A549 (cell line): ENCODE measurements around the gene ZSCAN10. TPM values are rescaled to one million over a fixed set of nuclear protein-coding genes. Genes with fewer than 3 reads are reported as not detected.

ENCODE experiments used
- ATAC-seq, 2 experiments: fragments of 200-7000 bp in 1 of 2; fragments of >200 bp in 1 of 2; cut with Nextera tagmentation in 1 of 2; cut with Tn5 transposase in 1 of 2; 3 replicates each; pipeline versions ENCODE4 v1.8.0 to v1.9.1; 2018 to 2020; ENCODE audit warnings: mild to moderate bottlenecking in 1 of 2, moderate library complexity in 1 of 2
- CTCF ChIA-PET: fragments of 300-600 bp; sonication (Branson Sonifier 250); formaldehyde crosslinking; extraction: SDS; loops from one replicate; lab custom pipeline; 2021; ENCODE audit warnings: antibody characterized with exemption, inconsistent platforms; lab: Yijun Ruan, JAX
- POLR2A ChIA-PET: fragments of 350-600 bp; formaldehyde crosslinking; extraction: SDS; loops from one replicate; lab custom pipeline; 2021; ENCODE audit warnings: antibody characterized with exemption, inconsistent platforms; lab: Yijun Ruan, JAX
- DNase-seq, 2 experiments: peaks; one replicate each; pipeline versions ENCODE4 v3.0.0 to v3.0.0-alpha.2; 2011 to 2016; ENCODE audit warnings: low read depth in 1 of 2, low spot score in 1 of 2
- FAIRE-seq: peaks from 2 replicates; lab custom pipeline; 2011; peaks lifted over from hg19 to GRCh38; lab: Jason Lieb, UNC
- H3K27ac ChIP-seq, 2 experiments: fragments of >200 bp; sonication (Bioruptor Twin); formaldehyde crosslinking; 3 replicates each; pipeline ENCODE4 v1.5.1; 2016 to 2017
- H3K4me1 ChIP-seq: fragments of >200 bp; sonication (Bioruptor Twin); formaldehyde crosslinking; 3 replicates; pipeline ENCODE4 v1.6.1; 2016
- H3K4me2 ChIP-seq: fragments of >200 bp; sonication (Bioruptor Twin); formaldehyde crosslinking; 3 replicates; pipeline ENCODE4 v1.6.1; 2016
- H3K4me3 ChIP-seq: fragments of >200 bp; sonication (Bioruptor Twin); formaldehyde crosslinking; 3 replicates; pipeline ENCODE4 v1.5.1; 2016
- H3K9me3 ChIP-seq: fragments of >200 bp; sonication (Bioruptor Twin); formaldehyde crosslinking; 3 replicates; pipeline ENCODE4 v1.6.1; 2016
- CBX2 ChIP-seq: fragments of 200-600 bp; sonication (generic); IDR thresholded peaks from 2 replicates; pipeline ENCODE4 v1.6.1; 2016; ENCODE audit warnings: low read depth, mild to moderate bottlenecking, borderline replicate concordance
- CEBPB ChIP-seq, 2 experiments: fragments of >200 bp in 1 of 2; sonication (Bioruptor Twin) in 1 of 2; formaldehyde crosslinking in 1 of 2; IDR thresholded peaks; 2 replicates each; pipeline ENCODE4 v1.6.1; 2012 to 2016
- CHD4 ChIP-seq: fragments of 200-600 bp; sonication (generic); IDR thresholded peaks from 2 replicates; pipeline ENCODE4 v1.6.1; 2016; ENCODE audit warnings: antibody characterized with exemption, mild to moderate bottlenecking, borderline replicate concordance
- E2F6 ChIP-seq: IDR thresholded peaks from 2 replicates; pipeline ENCODE4 v1.6.1; 2012; ENCODE audit warnings: low read depth, borderline replicate concordance
- EP300 ChIP-seq, 2 experiments: fragments of >200 bp; sonication (Bioruptor Twin); formaldehyde crosslinking; IDR thresholded peaks; 2 replicates in 1 of 2; 3 replicates in 1 of 2; pipeline ENCODE4 v1.6.1; 2016 to 2017
- ESRRA ChIP-seq: fragments of 150-350 bp; IDR thresholded peaks from 2 replicates; pipeline ENCODE4 v1.6.1; 2014; ENCODE audit warnings: mild to moderate bottlenecking, low read length, borderline replicate concordance
- FOSB ChIP-seq: fragments of 250-450 bp; sonication (Bioruptor Pico); IDR thresholded peaks from 2 replicates; pipeline ENCODE4 v1.5.0; 2020; ENCODE audit warnings: mild to moderate bottlenecking, moderate library complexity
- HDAC2 ChIP-seq: fragments of 200-600 bp; sonication (generic); IDR thresholded peaks from 2 replicates; pipeline ENCODE4 v1.6.1; 2016
- HMGXB4 ChIP-seq: fragments of 250-450 bp; sonication (Bioruptor Pico); IDR thresholded peaks from 2 replicates; pipeline ENCODE4 v1.5.0; 2021; ENCODE audit warnings: mild to moderate bottlenecking, moderate library complexity, borderline replicate concordance
- HOXB5 ChIP-seq: fragments of 250-450 bp; sonication (Bioruptor Pico); IDR thresholded peaks from 2 replicates; pipeline ENCODE4 v1.5.0; 2020; ENCODE audit warnings: mild to moderate bottlenecking, moderate library complexity
- JUN ChIP-seq, 2 experiments: fragments of >200 bp; sonication (Bioruptor Twin); formaldehyde crosslinking; IDR thresholded peaks; 2 replicates in 1 of 2; 3 replicates in 1 of 2; pipeline ENCODE4 v1.6.1; 2016 to 2017
- KDM5A ChIP-seq: fragments of 200-600 bp; sonication (generic); IDR thresholded peaks from 2 replicates; pipeline ENCODE4 v1.6.1; 2016; ENCODE audit warnings: antibody characterized with exemption, mild to moderate bottlenecking
- NPAS2 ChIP-seq: fragments of 250-450 bp; sonication (Bioruptor Pico); IDR thresholded peaks from 2 replicates; pipeline ENCODE4 v1.8.0; 2022; ENCODE audit warnings: mild to moderate bottlenecking, moderate library complexity, borderline replicate concordance
- NR3C1 ChIP-seq: fragments of >200 bp; sonication (Bioruptor Twin); formaldehyde crosslinking; IDR thresholded peaks from 3 replicates; pipeline ENCODE4 v1.6.1; 2017
- POLR2AphosphoS2 ChIP-seq: conservative IDR thresholded peaks from 2 replicates; pipeline ENCODE4 v1.6.1; 2012; ENCODE audit warnings: low read length, improper control_type of control experiment, inconsistent platforms
- RAD21 ChIP-seq, 2 experiments: fragments of >200 bp in 1 of 2; sonication (Bioruptor Twin) in 1 of 2; formaldehyde crosslinking in 1 of 2; IDR thresholded peaks in 1 of 2; conservative IDR thresholded peaks in 1 of 2; 2 replicates in 1 of 2; 3 replicates in 1 of 2; pipeline ENCODE4 v1.6.1; 2012 to 2018; ENCODE audit warnings: inconsistent platforms in 1 of 2
- RFX5 ChIP-seq: fragments of 450-650 bp; IDR thresholded peaks from 2 replicates; pipeline ENCODE4 v1.7.1; 2014; ENCODE audit warnings: antibody characterized with exemption, mild to moderate bottlenecking, moderate library complexity
- USF2 ChIP-seq: fragments of 450-650 bp; IDR thresholded peaks from 2 replicates; pipeline ENCODE4 v1.6.1; 2014; ENCODE audit warnings: antibody characterized with exemption
- ZC3H11A ChIP-seq: fragments of 450-650 bp; IDR thresholded peaks from 2 replicates; pipeline ENCODE4 v1.6.1; 2014; ENCODE audit warnings: antibody characterized with exemption, mild to moderate bottlenecking
- ZSCAN20 ChIP-seq: fragments of 250-450 bp; sonication (Bioruptor Pico); IDR thresholded peaks from 2 replicates; pipeline ENCODE4 v1.8.0; 2022; ENCODE audit warnings: mild to moderate bottlenecking, moderate library complexity
- WGBS: methylation state at CpG from one replicate; pipeline ENCODE4 v1.1.6; 2017; ENCODE audit errors: missing lambda C conversion rate; 5-methylcytosine and 5-hydroxymethylcytosine counted together
- polyA plus RNA-seq, 4 experiments: library from polyadenylated mRNA; depleted of rRNA in 3 of 4; stranded (reverse); fragments of >200 nt; fragmentation: RNase III in 1 of 4; extraction: RNeasy Plus Mini Kit Qiagen cat#74134 plus additional on column Dnase treatment in 1 of 4; gene quantifications; 2 replicates in 3 of 4; 3 replicates in 1 of 4; pipeline ENCODE4 v1.2.3, GENCODE V29; 2011 to 2017
- TF ChIP-seq, protein P1 (sequence below): fragments of >200 bp; sonication (Bioruptor Twin); formaldehyde crosslinking; IDR thresholded peaks from 3 replicates; pipeline ENCODE4 v1.5.1; 2016

ZSCAN10 gene
- polyA plus RNA-seq, 2 of the 4 experiments (the other 2 are of a cell fraction): 0.08 TPM; not detected in 1

DNA sequence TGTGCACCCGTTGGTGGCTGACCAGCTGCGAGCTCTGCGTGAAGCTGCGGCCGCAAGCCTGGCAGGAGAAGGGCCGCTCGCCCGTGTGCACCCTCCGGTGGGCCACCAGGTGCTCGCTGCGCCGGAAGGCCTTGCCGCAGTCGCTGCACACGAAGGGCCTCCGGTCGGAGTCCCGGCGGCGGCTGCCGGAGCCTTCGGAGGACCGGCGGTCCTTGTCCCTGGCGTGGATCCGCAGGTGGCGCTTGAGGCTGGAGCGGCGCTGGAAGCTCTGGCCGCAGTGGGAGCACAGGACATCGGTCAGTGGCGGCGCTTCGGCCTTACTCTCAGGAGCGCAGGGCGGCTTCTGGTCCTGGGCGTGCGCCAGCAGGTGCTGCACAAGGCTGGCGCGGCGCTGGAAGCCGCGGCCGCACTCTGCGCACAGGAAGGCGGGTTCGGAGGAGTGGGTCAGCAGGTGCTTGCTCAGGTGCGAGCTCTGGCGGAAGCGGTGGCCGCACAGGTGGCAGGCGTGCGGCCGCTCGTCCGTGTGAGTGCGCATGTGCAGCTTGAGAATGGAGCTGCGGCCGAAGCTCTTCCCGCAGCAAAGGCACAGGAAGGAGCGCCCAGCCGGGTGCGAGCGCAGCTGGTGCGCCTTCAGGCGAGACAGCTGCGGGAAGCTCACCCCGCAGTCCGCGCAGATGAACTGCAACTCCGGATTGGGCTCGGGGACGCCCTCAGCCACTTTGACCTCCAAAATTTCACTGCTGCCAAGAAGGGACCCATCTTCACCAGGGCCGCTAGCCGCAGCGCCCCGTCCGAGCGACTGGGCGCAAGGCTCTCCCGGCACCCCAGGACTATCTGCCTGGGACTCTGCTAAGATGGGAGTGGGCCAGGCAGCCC lies 9.1 kb downstream of the ZSCAN10 start:
- no peak overlapping the region for H3K27ac ChIP-seq
- no peak overlapping the region for H3K4me3 ChIP-seq
- FAIRE-seq: no peak
- H3K9me3 ChIP-seq: no peaks in the 10 kb centered on the region
- 90% methylated on average over 63 of the region's 81 CpGs for WGBS
- CTCF ChIA-PET: interaction anchor here (1.0 to 4.1 kb wide), 10 partner anchors 10 to 58 kb away, joined by 3 to 29 read pairs (median 4); partner anchors contain the start of gene IL32
- POLR2A ChIA-PET: no interaction called here
- TF ChIP-seq HDAC2 (no peak), CBX2 (no peak), FOSB (CRISPR knock-in tag) (no peak), RFX5 (no peak), KDM5A (no peak), ESRRA (no peak), JUN (IDR thresholded peaks at IDR 0.05) (no peak), ZSCAN20 (CRISPR knock-in tag) (no peak), E2F6 (no peak), HOXB5 (CRISPR knock-in tag) (no peak), CHD4 (no peak)
- TF ChIP-seq, all 56 proteins: peak for 0
- Histone ChIP-seq H3K4me1 (no peaks in the 10 kb centered on the region), H3K4me2 (no peak overlapping the region)
- ATAC-seq (no peak), DNase-seq (no peak)

GRCh38 chr16:3088925-3089716 lies 10.0 kb downstream of the ZSCAN10 start:
- WGBS: 81% methylated on average over 60 of the region's 71 CpGs
- ATAC-seq (no peak), DNase-seq (no peak), FAIRE-seq (no peak)
- Histone ChIP-seq H3K4me3 (no peak overlapping the region), H3K9me3 (no peaks in the 10 kb centered on the region), H3K4me2 (no peak overlapping the region), H3K4me1 (no peaks in the 10 kb centered on the region), H3K27ac (no peak overlapping the region)
- TF ChIP-seq RAD21 (conservative IDR thresholded peaks at IDR 0.05 in 1 of 2, IDR thresholded peaks at IDR 0.05 in 1 of 2) (no peak), KDM5A (no peak), NPAS2 (CRISPR knock-in tag) (no peak), USF2 (no peak), CEBPB (IDR thresholded peaks at IDR 0.05) (no peak), EP300 (IDR thresholded peaks at IDR 0.05) (no peak), RFX5 (no peak), NR3C1 (no peak), HMGXB4 (CRISPR knock-in tag) (no peak), ZC3H11A (no peak), POLR2AphosphoS2 (no peak)
- TF ChIP-seq, protein P1, sequence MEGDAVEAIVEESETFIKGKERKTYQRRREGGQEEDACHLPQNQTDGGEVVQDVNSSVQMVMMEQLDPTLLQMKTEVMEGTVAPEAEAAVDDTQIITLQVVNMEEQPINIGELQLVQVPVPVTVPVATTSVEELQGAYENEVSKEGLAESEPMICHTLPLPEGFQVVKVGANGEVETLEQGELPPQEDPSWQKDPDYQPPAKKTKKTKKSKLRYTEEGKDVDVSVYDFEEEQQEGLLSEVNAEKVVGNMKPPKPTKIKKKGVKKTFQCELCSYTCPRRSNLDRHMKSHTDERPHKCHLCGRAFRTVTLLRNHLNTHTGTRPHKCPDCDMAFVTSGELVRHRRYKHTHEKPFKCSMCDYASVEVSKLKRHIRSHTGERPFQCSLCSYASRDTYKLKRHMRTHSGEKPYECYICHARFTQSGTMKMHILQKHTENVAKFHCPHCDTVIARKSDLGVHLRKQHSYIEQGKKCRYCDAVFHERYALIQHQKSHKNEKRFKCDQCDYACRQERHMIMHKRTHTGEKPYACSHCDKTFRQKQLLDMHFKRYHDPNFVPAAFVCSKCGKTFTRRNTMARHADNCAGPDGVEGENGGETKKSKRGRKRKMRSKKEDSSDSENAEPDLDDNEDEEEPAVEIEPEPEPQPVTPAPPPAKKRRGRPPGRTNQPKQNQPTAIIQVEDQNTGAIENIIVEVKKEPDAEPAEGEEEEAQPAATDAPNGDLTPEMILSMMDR: no peak
- ChIA-PET POLR2A (no interaction called here), CTCF (interaction anchor here (0.7 to 4.1 kb wide), 10 partner anchors 9 to 57 kb away, joined by 3 to 29 read pairs (median 5); partner anchors contain the start of gene IL32)
